GM10847 (cell line): ENCODE data around the gene HINT2.
A peak's percentile ranks its signal among the peaks of the same experiment; 100 is the strongest.

Experiments used
- POLR2A ChIP-seq: IDR thresholded peaks from 2 replicates; pipeline ENCODE4 v1.6.1; 2011; ENCODE audit not compliant: insufficient read length; ENCODE audit errors: extremely low read depth

HINT2 gene

DNA sequence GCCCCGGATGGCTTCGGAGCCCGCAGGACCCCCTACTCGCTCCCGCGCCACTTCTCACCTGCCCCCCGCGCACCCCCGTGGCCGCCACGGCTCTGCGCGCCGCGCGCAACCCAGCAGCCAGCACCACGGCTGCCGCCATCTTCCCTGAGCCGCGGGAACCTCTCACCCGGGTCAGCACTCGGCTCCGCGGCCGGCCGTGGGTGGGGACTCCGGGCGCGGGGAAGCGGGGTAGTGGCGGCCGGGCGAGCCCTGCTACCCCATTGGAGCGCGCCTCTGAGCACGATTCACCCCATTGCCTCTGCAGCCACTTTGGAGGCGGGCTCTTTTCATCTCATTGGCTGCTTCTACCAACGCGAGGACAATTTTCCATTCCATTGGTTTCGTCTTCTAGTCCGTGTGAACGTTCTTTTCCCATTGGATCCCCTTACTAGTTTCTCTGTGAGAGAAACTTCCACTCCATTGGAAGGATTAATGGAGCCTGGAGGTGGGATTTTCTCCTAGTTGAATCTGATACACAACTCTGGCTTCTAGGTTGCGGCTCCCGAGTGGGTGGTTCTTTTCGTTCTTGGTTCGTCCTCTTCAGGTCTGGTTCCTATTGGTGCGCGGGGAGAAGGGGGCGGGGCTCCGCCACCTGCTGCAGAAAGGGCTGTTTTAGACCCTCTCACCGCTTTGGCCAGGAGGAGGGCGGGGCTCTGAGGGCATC lies at the start of gene HINT2:
Gene HINT2 (minus strand): TSS at position 202 of the 703 bp plus-strand sequence. CDS start 63 bp downstream, at position 139.
- TF ChIP-seq POLR2A, result peak; percentile 91

DNA sequence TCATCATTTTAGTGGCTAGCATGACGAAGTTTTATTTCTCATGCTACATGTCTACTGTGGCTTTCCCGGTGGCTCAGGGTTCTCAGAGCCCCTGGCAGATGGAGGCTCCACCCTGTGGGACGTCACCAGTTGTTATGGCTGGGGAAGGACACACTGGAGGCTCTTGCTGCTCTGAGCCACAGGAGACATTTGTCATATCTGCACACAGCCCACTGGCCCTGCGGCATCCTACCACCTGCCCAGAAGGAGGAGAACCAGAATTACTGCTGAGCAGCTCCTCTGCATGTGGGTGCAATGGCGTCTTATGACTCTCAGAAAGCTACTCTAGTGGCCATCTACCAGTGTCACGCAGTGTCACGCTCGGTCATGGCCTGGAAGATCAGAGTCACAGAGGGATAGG lies 48.7 kb upstream of the HINT2 start:
- TF ChIP-seq POLR2A, result no peak

DNA sequence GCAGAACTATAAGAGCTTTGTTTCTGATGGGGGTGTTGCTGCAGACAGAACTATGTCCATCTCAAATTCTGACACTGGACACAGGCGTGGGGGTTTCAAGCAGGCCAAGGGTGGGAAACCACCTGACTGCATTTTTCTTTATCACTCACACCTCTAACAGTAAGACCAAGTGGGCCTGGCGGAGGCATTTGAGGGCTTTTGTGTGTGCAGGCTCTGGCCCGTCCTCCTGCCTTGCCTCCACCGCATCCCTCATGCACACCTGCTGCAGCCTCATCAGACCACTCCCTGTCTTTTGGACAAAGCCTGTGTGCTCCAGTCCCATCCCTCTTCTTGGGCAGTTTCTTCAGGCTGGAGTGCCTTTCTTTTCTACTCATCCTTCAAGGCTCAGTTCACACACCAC lies 47.5 kb upstream of the HINT2 start:
- no peak for TF ChIP-seq POLR2A

DNA sequence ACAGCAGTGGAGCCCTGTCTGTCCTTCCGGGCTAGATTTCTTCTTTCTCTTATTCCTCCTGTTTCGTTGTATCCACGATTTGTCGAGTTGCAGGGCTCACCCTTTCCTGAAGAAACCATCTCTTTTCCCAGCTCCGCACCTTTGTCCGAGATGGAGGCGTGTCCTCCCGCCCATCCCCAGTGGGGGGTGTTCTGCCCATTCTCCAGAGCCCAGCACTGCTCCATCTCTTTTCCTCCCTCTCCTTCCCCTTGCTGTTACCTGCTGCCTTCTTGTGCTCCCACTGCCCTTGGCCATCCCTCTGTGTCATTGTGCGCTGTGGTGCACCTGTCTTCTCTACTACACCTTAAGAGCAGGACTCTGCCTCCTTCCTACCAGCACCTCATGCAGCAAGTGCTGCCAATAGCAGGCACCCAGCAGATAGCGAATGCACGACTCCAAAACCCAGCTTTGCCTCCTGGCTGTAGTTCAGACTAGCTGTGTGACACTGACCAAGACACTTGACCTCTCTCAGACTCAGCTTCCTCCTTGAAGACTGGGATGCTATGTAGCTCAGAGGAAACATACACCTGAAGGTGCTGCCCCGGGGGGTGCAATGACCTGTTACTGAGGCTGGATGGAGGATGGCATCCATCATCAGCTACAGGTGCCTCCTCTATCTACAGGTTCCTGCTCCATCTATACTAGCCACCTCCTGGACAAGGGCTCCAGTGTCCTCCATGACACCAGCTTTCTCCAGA lies 46.5 kb upstream of the HINT2 start:
- TF ChIP-seq POLR2A, result no peak

DNA sequence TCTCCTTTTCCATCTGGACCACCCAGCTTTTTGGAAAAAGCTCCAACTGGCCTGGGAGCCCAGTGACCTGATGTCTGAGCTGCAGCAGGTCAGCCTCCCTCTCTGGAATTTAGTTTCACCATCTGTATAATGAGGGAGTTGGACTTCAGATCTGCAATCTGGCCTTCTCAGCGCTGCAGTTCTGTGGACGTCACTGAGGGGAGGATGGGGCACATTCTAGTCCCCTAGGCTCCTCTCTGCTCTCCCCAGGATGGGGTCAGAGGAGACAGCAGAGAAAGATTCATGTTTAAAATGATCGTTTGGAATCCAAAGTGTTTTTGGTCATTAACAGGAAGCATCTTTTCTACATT lies 45.1 kb upstream of the HINT2 start:
- TF ChIP-seq POLR2A, result no peak

DNA sequence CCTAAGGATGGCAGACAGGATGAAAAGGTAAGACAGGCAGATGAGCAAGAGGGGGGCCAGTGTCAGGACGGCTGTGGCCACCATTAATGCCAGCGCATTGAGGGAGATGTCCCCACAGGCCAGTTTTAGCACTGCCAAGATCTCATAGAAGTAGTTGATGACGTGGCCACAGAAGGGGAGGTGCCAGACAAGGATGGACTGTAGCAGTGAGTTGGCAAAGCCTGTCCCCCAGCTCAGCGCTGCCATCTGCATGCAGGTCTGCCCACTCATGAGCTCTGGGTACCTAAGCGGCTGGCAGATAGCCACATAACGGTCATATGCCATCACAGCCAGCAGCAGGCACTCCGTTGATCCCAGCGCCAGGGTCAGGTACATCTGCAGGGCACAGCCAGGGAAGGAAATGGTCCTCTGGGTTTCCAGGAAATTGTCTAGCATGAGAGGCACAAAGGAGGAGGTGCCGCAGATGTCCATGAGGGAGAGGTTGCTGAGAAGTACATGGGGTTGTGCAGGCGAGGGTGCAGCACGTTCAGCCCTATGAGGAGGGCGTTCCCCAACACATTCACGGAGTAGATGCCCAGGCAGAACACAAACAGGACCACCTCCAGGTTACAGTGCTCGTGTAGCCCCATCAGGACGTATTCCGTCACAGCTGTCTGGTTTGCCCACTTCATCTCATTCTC lies 44.6 kb upstream of the HINT2 start:
- TF ChIP-seq POLR2A, result no peak

DNA sequence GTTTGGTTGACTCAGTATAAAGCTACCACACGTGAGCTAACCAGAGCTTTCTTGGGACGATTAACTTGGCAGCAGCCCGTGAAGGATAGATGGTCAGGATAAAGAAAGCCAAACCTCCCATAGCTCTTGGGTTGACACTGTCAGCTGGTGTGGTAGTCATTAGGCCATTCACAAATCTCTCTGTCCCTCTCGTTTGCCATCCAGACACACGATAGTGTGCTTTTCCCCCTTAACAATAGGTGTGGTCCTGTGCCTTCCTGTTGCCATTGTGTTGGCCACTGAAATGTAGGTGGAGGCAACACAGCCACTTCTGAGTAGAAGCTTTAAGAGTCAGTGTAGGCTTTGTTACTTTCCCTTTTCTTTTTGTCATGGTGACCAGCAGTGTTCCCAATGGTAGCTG lies 43.6 kb upstream of the HINT2 start:
- no peak for TF ChIP-seq POLR2A

DNA sequence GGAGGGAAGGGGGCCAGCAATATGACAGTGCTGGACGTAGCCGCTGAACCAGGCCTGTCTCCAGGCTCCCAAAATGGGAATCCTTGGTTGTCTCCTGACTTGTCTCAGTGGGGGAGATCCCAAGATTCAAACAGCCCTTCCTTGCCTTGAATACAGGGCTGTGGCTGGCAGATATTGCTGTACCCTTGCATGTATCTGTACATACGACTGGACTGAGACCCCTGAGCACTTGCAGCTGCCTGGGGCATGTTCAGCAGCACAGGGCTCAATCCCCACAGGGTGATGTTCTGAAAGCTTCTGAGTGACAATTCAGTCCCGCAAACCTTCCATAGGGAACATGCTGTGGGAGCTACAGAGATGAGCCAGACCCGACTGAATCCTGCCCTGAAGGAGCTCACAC lies 42.0 kb upstream of the HINT2 start:
- TF ChIP-seq POLR2A, result no peak

DNA sequence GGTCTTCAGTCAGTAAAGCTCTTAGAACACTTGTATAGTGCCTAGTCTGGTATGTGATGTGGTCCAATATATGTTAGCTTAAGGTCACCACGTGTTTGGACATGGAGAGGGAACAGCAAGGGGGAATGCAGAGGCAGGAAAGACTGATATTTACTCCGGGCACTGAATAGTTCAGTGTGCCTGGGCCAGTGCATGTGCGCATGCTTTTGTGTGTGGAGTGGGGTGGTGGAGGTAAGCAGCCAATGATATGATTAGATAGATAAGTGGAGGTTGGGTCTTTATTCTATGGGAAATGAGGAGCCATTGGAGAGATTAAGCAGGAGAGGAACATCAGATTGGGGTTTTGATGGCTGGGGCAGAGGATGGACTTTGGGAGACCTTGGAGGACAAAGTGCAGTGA lies 41.4 kb upstream of the HINT2 start:
- no peak for TF ChIP-seq POLR2A

DNA sequence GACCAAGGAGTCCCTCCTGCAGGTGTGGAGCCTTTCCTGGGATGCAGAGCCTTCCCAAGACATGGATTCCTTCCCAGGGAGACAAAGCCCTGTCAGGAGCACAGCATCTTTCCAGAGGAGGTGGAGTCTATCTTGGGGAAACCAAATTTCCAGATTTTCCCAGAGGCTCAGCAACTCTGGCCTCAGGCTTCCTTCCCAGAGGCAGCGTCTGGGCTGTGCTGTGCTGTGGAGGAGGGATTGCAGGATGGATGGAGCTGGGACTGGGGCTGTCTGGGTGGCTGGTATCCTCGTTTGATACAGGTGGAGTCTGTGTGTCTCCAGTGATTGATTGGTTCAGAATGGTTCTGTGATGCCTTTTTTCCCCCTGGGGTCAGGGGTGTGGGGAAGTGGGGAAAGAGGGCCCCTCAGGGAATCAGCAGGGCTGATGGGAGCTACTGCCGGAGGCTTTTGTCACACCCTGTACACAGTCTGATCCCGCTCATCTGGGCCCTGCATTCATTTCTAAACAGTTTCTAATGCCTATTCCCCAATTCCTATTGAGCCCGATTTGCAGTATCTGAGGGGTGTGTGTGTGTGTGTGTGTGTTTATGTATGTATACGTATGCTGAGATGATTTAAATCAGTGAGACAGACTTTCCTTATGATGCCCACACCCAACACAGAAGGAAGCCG lies 39.4 kb upstream of the HINT2 start:
- TF ChIP-seq POLR2A, result no peak

DNA sequence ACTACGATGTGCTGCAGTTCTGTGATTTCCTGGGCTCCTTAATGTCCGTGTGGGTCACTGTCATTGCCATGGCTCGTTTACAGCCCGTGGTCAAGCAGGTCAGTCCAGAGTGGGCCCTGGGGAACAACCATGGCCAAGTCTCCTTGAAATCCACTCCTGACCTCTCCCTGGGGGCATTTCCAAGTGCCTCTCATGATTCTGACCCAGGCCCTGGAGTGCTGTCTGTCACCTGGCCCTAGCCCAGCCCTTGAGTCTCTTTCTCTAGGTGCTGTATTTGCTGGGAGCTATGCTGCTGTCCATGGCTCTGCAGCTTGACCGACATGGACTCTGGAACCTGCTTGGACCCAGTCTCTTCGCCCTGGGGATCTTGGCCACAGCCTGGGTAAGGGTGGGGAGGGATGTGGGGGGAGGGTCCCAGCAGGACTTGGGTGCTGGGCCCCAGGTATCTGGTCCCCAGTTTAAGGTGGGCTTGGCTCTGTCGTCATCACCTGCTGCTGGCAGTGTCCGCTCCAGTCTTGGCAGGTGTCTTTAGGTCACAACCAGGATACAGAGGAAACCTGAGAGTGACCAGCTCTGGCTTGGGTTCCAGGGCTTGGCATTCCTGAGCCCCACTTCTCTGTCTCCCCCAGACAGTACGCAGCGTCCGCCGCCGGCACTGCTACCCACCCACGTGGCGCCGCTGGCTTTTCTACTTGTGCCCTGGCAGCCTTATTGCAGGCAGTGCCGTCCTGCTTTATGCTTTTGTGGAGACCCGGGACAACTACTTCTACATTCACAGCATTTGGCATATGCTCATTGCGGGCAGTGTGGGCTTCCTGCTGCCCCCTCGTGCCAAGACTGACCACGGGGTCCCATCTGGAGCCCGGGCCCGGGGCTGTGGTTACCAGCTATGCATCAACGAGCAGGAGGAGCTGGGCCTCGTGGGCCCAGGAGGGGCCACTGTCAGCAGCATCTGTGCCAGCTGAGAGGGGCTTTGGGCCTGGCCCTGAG lies 38.3 kb upstream of the HINT2 start:
- no peak for TF ChIP-seq POLR2A

DNA sequence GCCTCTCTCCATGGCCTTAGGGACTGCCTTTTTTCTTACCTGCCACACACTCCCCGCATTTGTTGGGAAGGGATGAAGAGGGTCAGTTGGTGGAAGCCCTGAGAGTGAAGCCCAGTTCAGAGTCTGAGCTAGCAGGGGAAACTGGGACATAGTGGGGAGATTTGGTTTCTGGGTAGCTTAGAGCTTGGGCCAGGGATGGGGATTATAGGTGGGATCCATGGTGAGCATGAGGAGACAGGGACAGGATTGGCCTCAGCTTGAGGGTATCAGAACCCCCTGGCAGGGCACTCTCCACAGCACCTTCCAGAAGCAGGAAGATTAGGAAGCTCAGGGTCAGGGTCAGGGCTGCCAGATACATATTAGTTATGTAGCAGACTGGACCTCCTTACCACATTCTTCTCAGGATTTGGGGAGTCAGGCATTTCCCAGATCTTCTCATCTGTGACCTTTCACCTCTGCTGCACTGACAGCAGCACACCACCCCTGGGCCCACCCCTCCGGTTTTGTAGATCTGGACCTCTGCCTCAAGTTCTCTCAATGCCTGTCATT lies 37.5 kb upstream of the HINT2 start:
- no peak for TF ChIP-seq POLR2A

DNA sequence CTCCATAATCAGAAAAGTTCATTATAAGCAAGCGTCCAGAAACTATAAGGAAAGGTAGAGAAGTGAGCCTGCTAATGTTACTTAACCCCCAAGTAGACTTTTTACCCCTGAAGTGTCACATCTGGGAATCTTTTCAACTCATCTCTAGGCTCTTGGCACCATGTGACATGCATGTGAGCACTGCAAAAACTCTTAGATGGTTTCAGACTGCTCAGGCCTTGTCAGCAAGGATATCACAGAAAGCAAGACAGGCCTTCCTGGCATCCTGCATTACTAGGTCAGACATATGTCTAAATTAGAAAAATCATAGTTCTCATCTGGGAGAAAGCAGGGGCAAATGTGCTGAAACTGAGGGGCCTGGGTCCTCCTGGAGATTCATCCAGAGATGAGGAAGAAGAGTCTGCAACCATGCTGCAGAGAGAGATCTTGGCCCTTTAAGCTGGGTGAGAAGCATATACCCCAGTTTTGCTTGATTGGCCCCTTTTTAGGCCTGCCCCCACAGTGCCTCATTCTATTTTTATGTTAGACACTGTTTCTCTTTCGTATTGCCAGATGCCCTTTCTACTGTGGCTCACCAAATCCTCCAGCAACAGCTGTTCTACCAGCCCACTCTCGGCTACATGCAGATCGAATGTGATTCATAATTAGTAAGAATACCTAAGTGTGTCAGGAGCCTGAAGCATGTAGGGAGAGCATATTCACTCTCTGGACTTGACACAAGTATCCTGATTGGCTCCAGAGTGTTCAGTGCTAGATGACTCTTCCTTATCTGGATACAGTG lies 33.1 kb upstream of the HINT2 start:
- no peak for TF ChIP-seq POLR2A
